GM10248 (cell line): ENCODE results near the gene TNFSF4.

ENCODE experiments used
- CTCF ChIA-PET: fragments of 300-600 bp; sonication (Branson Sonifier 250); formaldehyde crosslinking; extraction: SDS; loops from one replicate; lab custom pipeline; 2021; ENCODE audit warnings: antibody characterized with exemption; lab: Yijun Ruan, JAX
- POLR2A ChIA-PET: fragments of 350-650 bp; sonication (Branson Sonifier 250); formaldehyde crosslinking; extraction: SDS; loops from one replicate; lab custom pipeline; 2020; ENCODE audit warnings: antibody characterized with exemption; lab: Yijun Ruan, JAX
- DNase-seq: peaks from one replicate; pipeline ENCODE4 v3.0.0; 2012; ENCODE audit errors: extremely low spot score
- TF ChIP-seq, protein P1 (sequence below): IDR thresholded peaks from 2 replicates; pipeline ENCODE4 v1.5.1; 2012; ENCODE audit warnings: mild to moderate bottlenecking, low read depth; ENCODE audit errors: extremely low read depth, missing control alignments, control extremely low read depth

Gene TNFSF4

GRCh38 chr1:173190101-173190936 lies 16.8 kb downstream of the TNFSF4 start:
- DNase-seq = no peak
- CTCF ChIA-PET = interaction anchor here (0.9 to 2.4 kb wide), 5 partner anchors 12 to 447 kb away, joined by 3 to 11 read pairs (median 3); no protein-coding TSS in a partner anchor
- POLR2A ChIA-PET = no interaction called here

GRCh38 chr1:173187671-173188237 lies 19.4 kb downstream of the TNFSF4 start:
- POLR2A ChIA-PET = no interaction called here

More at GRCh38 chr1:173190101-173190936, 16.8 kb downstream of the TNFSF4 start:
- TF ChIP-seq, protein P1, sequence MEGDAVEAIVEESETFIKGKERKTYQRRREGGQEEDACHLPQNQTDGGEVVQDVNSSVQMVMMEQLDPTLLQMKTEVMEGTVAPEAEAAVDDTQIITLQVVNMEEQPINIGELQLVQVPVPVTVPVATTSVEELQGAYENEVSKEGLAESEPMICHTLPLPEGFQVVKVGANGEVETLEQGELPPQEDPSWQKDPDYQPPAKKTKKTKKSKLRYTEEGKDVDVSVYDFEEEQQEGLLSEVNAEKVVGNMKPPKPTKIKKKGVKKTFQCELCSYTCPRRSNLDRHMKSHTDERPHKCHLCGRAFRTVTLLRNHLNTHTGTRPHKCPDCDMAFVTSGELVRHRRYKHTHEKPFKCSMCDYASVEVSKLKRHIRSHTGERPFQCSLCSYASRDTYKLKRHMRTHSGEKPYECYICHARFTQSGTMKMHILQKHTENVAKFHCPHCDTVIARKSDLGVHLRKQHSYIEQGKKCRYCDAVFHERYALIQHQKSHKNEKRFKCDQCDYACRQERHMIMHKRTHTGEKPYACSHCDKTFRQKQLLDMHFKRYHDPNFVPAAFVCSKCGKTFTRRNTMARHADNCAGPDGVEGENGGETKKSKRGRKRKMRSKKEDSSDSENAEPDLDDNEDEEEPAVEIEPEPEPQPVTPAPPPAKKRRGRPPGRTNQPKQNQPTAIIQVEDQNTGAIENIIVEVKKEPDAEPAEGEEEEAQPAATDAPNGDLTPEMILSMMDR = no peak

GRCh38 chr1:173181791-173182190 lies 25.3 kb downstream of the TNFSF4 start:
- no peak for DNase-seq
- TF ChIP-seq, protein P1 = no peak
- POLR2A ChIA-PET = no interaction called here
- CTCF ChIA-PET = interaction anchor here (1.2 kb wide), 1 partner anchor 14 kb away, joined by 3 read pairs; no protein-coding TSS in a partner anchor

More at GRCh38 chr1:173187671-173188237, 19.4 kb downstream of the TNFSF4 start:
- TF ChIP-seq, protein P1 = no peak
- CTCF ChIA-PET = no interaction called here
- DNase-seq = no peak

GRCh38 chr1:173176246-173176645 lies 30.9 kb downstream of the TNFSF4 start:
- ChIA-PET POLR2A (no interaction called here), CTCF (no interaction called here)
- TF ChIP-seq, protein P1 = no peak
- no peak for DNase-seq

DNA sequence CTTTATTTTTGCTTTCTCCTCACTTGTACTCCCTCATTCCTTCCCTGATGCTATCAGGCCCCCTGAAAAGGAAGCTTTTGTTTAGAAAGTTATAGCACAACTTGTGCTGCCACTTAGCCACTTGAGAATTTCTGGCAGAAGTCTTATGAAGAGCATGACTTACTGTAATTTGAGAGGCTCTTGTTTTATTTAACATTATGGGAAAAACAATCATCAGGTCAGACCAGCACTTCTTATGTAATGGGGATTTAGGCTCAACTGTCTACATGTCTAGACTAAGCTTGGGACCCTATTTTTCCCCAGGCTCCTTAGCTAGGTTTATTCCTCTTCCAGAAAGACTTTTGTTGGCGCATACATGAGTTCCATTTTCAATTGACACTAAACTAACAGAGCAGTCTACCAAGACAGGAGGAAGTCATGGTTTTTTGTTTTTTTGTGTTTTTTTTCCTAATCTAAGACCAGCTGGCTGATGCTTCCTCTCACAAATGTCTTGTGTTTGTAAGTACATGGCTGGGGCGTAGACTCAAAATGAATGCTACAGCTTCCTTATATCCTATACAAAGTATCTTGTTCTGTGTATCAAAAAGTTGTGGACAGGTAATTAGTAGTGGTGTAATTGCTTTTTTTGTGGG lies 31.5 kb downstream of the TNFSF4 start:
- no peak for DNase-seq
- ChIA-PET POLR2A (no interaction called here), CTCF (interaction anchor here (1.4 kb wide), 1 partner anchor 31 kb away, joined by 3 read pairs; no protein-coding TSS in a partner anchor)

DNA sequence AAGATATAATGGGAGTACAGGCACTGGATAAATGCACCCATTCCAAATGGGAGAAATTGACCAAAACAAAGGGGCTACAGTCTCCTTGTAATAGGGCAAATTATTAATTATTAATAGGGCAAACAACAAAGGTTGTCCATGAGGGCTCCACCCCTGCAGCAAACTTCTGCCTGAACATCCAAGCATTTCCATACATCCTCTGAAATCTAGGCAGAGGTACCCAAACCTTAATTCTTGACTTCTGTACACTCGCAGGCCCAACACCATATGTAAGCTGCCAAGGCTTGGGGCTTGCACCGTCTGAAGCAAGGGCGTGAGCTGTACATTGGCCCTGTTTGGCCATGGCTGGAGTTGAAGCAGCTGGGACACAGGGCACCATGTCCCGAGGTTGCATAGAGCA lies 33.7 kb downstream of the TNFSF4 start:
- no peak for DNase-seq
- ChIA-PET CTCF (no interaction called here), POLR2A (no interaction called here)
- TF ChIP-seq, protein P1 = no peak

More for the DNA sequence above, 31.5 kb downstream of the TNFSF4 start:
- TF ChIP-seq, protein P1 = no peak
